GM23248 (cell line): Measurements from ENCODE around the gene SYCE3.

Experiments
- EZH2 ChIP-seq: fragments of 200-600 bp; sonication (generic); IDR thresholded peaks from 2 replicates; pipeline ENCODE4 v1.6.1; 2018; ENCODE audit warnings: antibody characterized with exemption, mild to moderate bottlenecking; ENCODE audit not compliant: insufficient read depth, poor library complexity, severe bottlenecking
- EZH2phosphoT487 ChIP-seq: fragments of 200-600 bp; sonication (generic); IDR thresholded peaks from 2 replicates; pipeline ENCODE4 v1.6.1; 2018; ENCODE audit warnings: antibody characterized with exemption, moderate library complexity, mild to moderate bottlenecking, low read depth; ENCODE audit not compliant: insufficient read depth

DNA sequence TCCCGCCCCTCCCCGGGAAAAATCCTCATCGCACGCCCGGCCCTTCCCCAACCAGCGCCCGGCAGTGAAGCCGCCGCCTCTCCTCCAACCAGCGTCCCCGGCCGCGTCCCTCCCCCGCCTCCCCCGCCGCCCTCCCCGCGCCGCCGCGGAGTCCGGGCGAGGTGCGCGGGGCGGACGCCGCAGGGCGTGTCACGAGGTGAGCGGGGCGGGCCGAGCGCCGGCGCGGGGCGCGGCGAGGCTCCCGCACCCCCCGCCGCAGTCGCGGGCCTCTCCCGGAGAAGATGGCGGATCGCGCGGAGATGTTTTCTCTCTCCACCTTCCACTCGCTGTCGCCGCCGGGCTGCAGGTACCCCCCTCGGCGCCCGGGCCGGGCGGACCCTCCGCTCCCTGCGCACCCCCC, 37.8 kb upstream of the SYCE3 start, which contains the start of gene MAPK8IP2:
- no peak for TF ChIP-seq EZH2phosphoT487
- TF ChIP-seq EZH2, result no peak
